ENCODE data around the gene IL1RAP. TPM values are rescaled to one million over a fixed set of nuclear protein-coding genes. Genes with fewer than 3 reads are reported as not detected.
"Not testable (repeated sequence)": the region's sequence is repeated elsewhere in the genome, so short reads cannot be mapped to it uniquely, and the experiment has no call there.

IL1RAP gene
- total RNA-seq, 1 experiment from 2014 or later = 1.6 TPM

GRCh38 chr3:190655933-190656332 lies 142.0 kb downstream of the IL1RAP start:
- no peaks in the 10 kb centered on the region for H3K79me2 ChIP-seq (ENCODE audit: low read length)

GRCh38 chr3:190658106-190658505 lies 144.2 kb downstream of the IL1RAP start:
- no peaks in the 10 kb centered on the region for H4K20me1 ChIP-seq (ENCODE audit: insufficient read depth, low read depth, low read length)
- no peak for DNase-seq
- no peak overlapping the region for H3K27ac ChIP-seq (ENCODE audit: low read length)
- no peak overlapping the region for H3K4me3 ChIP-seq (ENCODE audit: low read length)
- no peaks in the 10 kb centered on the region for H3K4me1 ChIP-seq (ENCODE audit: low read length)
- peaks cover 11% of the 10 kb centered on the region for H3K9me3 ChIP-seq (ENCODE audit: low read length)
- no peaks in the 10 kb centered on the region for H3K36me3 ChIP-seq (ENCODE audit: insufficient read depth, low read length)
- H3K4me2 ChIP-seq (ENCODE audit: low read depth, low read length, poor library complexity, severe bottlenecking) = no peak overlapping the region
- no peak overlapping the region for H3K9ac ChIP-seq (ENCODE audit: low read length)
- H2AFZ ChIP-seq (ENCODE audit: low read length) = no peak overlapping the region
- no peaks in the 10 kb centered on the region for H3K9me2 ChIP-seq (replicated peaks; ENCODE audit: insufficient read depth, low read length)
- H3K79me2 ChIP-seq (ENCODE audit: low read length) = no peaks in the 10 kb centered on the region
- H3K27me3 ChIP-seq (ENCODE audit: low read length) = no peaks in the 10 kb centered on the region

More at GRCh38 chr3:190655933-190656332, 142.0 kb downstream of the IL1RAP start:
- H2AFZ ChIP-seq (ENCODE audit: low read length) = no peak overlapping the region
- H3K9me3 ChIP-seq (ENCODE audit: low read length) = peaks cover 23% of the 10 kb centered on the region
- H3K36me3 ChIP-seq (ENCODE audit: insufficient read depth, low read length) = no peaks in the 10 kb centered on the region
- DNase-seq = no peak
- H3K9me2 ChIP-seq (replicated peaks; ENCODE audit: insufficient read depth, low read length) = no peaks in the 10 kb centered on the region
- no peak overlapping the region for H3K4me3 ChIP-seq (ENCODE audit: low read length)
- no peak overlapping the region for H3K9ac ChIP-seq (ENCODE audit: low read length)
- no peak overlapping the region for H3K27ac ChIP-seq (ENCODE audit: low read length)
- H3K27me3 ChIP-seq (ENCODE audit: low read length) = no peaks in the 10 kb centered on the region
- H4K20me1 ChIP-seq (ENCODE audit: insufficient read depth, low read depth, low read length) = no peaks in the 10 kb centered on the region
- no peaks in the 10 kb centered on the region for H3K4me1 ChIP-seq (ENCODE audit: low read length)
- no peak overlapping the region for H3K4me2 ChIP-seq (ENCODE audit: low read depth, low read length, poor library complexity, severe bottlenecking)

- Histone ChIP-seq H3K27me3 (ENCODE audit: low read length) (no peaks in the 10 kb centered on the region), H3K9ac (ENCODE audit: low read length) (no peak overlapping the region), H3K9me3 (ENCODE audit: low read length) (peaks cover 7% of the 10 kb centered on the region; the same call in 1 of the 2 replicates), H4K20me1 (ENCODE audit: insufficient read depth, low read depth, low read length) (no peaks in the 10 kb centered on the region), H3K36me3 (ENCODE audit: insufficient read depth, low read length) (no peaks in the 10 kb centered on the region), H3K4me2 (ENCODE audit: low read depth, low read length, poor library complexity, severe bottlenecking) (no peak overlapping the region), H3K79me2 (ENCODE audit: low read length) (no peaks in the 10 kb centered on the region), H3K4me3 (ENCODE audit: low read length) (no peak overlapping the region), H3K4me1 (ENCODE audit: low read length) (no peaks in the 10 kb centered on the region), H2AFZ (ENCODE audit: low read length) (no peak overlapping the region), H3K9me2 (replicated peaks; ENCODE audit: insufficient read depth, low read length) (no peaks in the 10 kb centered on the region), H3K27ac (ENCODE audit: low read length) (no peak overlapping the region)
- no peak for DNase-seq
Measured at GRCh38 chr3:190666821-190667220, 152.9 kb downstream of the IL1RAP start.

DNA sequence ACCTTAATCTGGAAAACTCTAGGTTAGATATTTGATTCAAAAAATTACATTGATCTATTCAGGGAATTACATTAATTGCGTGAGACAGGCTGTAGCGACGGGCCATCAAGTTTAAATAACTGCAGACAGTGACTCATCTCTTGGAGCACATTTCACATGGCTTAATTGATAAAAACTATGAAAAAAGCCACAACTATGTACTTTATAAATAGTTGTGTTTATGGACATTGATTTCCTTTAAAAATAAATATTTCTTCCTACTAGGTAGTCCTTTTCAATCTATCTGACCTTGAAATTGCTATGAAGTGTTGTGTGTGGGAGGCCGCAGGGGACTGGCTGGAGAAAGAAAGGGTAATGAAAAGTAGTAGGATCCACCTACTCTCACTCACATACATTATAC lies 157.8 kb downstream of the IL1RAP start:
- no peak overlapping the region for H3K4me3 ChIP-seq (ENCODE audit: low read length)
- H3K4me1 ChIP-seq (ENCODE audit: low read length) = no peaks in the 10 kb centered on the region
- H2AFZ ChIP-seq (ENCODE audit: low read length) = no peak overlapping the region
- no peak overlapping the region for H3K27ac ChIP-seq (ENCODE audit: low read length)
- no peaks in the 10 kb centered on the region for H3K36me3 ChIP-seq (ENCODE audit: insufficient read depth, low read length)
- H4K20me1 ChIP-seq (ENCODE audit: insufficient read depth, low read depth, low read length) = no peaks in the 10 kb centered on the region
- no peak overlapping the region for H3K9ac ChIP-seq (ENCODE audit: low read length)
- no peaks in the 10 kb centered on the region for H3K27me3 ChIP-seq (ENCODE audit: low read length)
- H3K4me2 ChIP-seq (ENCODE audit: low read depth, low read length, poor library complexity, severe bottlenecking) = no peak overlapping the region
- no peaks in the 10 kb centered on the region for H3K9me2 ChIP-seq (replicated peaks; ENCODE audit: insufficient read depth, low read length)
- H3K9me3 ChIP-seq (ENCODE audit: low read length) = peaks cover 5% of the 10 kb centered on the region; the same call in 1 of the 2 replicates
- no peak for DNase-seq
- no peaks in the 10 kb centered on the region for H3K79me2 ChIP-seq (ENCODE audit: low read length)

- no peak overlapping the region for H3K4me3 ChIP-seq (ENCODE audit: low read length)
- H3K4me1 ChIP-seq (ENCODE audit: low read length) = no peaks in the 10 kb centered on the region
- DNase-seq = no peak
- no peak overlapping the region for H3K9ac ChIP-seq (ENCODE audit: low read length)
- H3K9me3 ChIP-seq (ENCODE audit: low read length) = peaks cover 5% of the 10 kb centered on the region; the same call in 1 of the 2 replicates
- H3K4me2 ChIP-seq (ENCODE audit: low read depth, low read length, poor library complexity, severe bottlenecking) = no peak overlapping the region
- H3K36me3 ChIP-seq (ENCODE audit: insufficient read depth, low read length) = no peaks in the 10 kb centered on the region
- no peaks in the 10 kb centered on the region for H4K20me1 ChIP-seq (ENCODE audit: insufficient read depth, low read depth, low read length)
- no peaks in the 10 kb centered on the region for H3K27me3 ChIP-seq (ENCODE audit: low read length)
- H3K79me2 ChIP-seq (ENCODE audit: low read length) = no peaks in the 10 kb centered on the region
- H2AFZ ChIP-seq (ENCODE audit: low read length) = no peak overlapping the region
- H3K9me2 ChIP-seq (replicated peaks; ENCODE audit: insufficient read depth, low read length) = no peaks in the 10 kb centered on the region
- no peak overlapping the region for H3K27ac ChIP-seq (ENCODE audit: low read length)
Measured at GRCh38 chr3:190673148-190673547, 159.3 kb downstream of the IL1RAP start.

- no peaks in the 10 kb centered on the region for H3K79me2 ChIP-seq (ENCODE audit: low read length)
- H2AFZ ChIP-seq (ENCODE audit: low read length) = no peak overlapping the region
- H3K9ac ChIP-seq (ENCODE audit: low read length) = no peak overlapping the region
- peaks cover 10% of the 10 kb centered on the region; the same call in 1 of the 2 replicates for H3K9me3 ChIP-seq (ENCODE audit: low read length)
- no peak overlapping the region for H3K4me3 ChIP-seq (ENCODE audit: low read length)
- no peak overlapping the region for H3K4me2 ChIP-seq (ENCODE audit: low read depth, low read length, poor library complexity, severe bottlenecking)
- DNase-seq = no peak
- H3K27me3 ChIP-seq (ENCODE audit: low read length) = no peaks in the 10 kb centered on the region
- H3K36me3 ChIP-seq (ENCODE audit: insufficient read depth, low read length) = no peaks in the 10 kb centered on the region
- H3K27ac ChIP-seq (ENCODE audit: low read length) = no peak overlapping the region
- H3K9me2 ChIP-seq (replicated peaks; ENCODE audit: insufficient read depth, low read length) = no peaks in the 10 kb centered on the region
- no peaks in the 10 kb centered on the region for H4K20me1 ChIP-seq (ENCODE audit: insufficient read depth, low read depth, low read length)
- no peaks in the 10 kb centered on the region for H3K4me1 ChIP-seq (ENCODE audit: low read length)
Measured at GRCh38 chr3:190676481-190676880, 162.6 kb downstream of the IL1RAP start.

DNA sequence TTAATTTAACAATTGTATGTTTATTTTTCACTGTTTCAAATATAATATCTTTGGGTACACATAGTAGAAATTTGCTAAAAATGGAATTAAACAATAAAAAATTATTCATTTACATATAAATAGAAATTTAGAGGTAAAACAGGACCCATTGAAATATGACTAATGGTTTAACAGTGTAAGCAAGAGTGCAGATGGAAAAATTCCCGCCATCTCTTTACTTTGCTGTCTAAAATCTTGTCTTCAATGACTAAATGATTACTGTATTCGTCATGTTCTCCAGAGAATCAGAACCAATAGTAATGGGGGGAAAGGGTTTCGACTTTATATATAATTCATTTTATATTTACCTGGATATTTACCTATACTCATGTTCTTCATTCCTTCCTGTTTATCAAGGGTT lies 163.1 kb downstream of the IL1RAP start:
- no peak overlapping the region for H3K9ac ChIP-seq (ENCODE audit: low read length)
- H3K9me3 ChIP-seq (ENCODE audit: low read length) = peaks cover 10% of the 10 kb centered on the region; the same call in 1 of the 2 replicates
- H4K20me1 ChIP-seq (ENCODE audit: insufficient read depth, low read depth, low read length) = no peaks in the 10 kb centered on the region
- H3K79me2 ChIP-seq (ENCODE audit: low read length) = no peaks in the 10 kb centered on the region
- DNase-seq = no peak
- H3K36me3 ChIP-seq (ENCODE audit: insufficient read depth, low read length) = no peaks in the 10 kb centered on the region
- no peaks in the 10 kb centered on the region for H3K4me1 ChIP-seq (ENCODE audit: low read length)
- no peak overlapping the region for H3K4me3 ChIP-seq (ENCODE audit: low read length)
- H3K4me2 ChIP-seq (ENCODE audit: low read depth, low read length, poor library complexity, severe bottlenecking) = no peak overlapping the region
- no peak overlapping the region for H3K27ac ChIP-seq (ENCODE audit: low read length)
- H2AFZ ChIP-seq (ENCODE audit: low read length) = no peak overlapping the region
- H3K9me2 ChIP-seq (replicated peaks; ENCODE audit: insufficient read depth, low read length) = no peaks in the 10 kb centered on the region
- no peaks in the 10 kb centered on the region for H3K27me3 ChIP-seq (ENCODE audit: low read length)

DNA sequence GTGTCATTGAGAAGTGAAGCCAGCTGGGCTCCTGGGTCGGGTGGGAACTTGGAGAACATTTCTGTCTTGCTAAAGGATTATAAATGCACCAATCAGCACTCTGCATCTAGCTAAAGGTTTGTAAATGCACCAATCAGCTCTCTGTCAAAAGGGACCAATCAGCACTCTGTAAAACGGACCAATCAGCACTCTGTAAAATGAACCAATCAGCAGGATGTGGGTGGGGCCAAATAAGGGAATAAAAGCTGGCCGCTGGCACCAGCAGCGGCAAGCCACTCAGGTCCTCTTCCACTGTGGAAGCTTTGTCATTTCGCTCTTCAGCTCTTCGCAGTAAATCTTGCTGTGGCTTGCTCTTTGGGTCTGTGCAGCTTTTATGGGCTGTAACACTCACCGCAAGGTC lies 164.0 kb downstream of the IL1RAP start:
- not testable (repeated sequence) for H2AFZ ChIP-seq (ENCODE audit: low read length); H3K27ac ChIP-seq (ENCODE audit: low read length); H3K9me2 ChIP-seq (replicated peaks; ENCODE audit: insufficient read depth, low read length); H3K4me3 ChIP-seq (ENCODE audit: low read length); H3K4me1 ChIP-seq (ENCODE audit: low read length); H4K20me1 ChIP-seq (ENCODE audit: insufficient read depth, low read depth, low read length); H3K9ac ChIP-seq (ENCODE audit: low read length); H3K4me2 ChIP-seq (ENCODE audit: low read depth, low read length, poor library complexity, severe bottlenecking); DNase-seq; H3K27me3 ChIP-seq (ENCODE audit: low read length); H3K36me3 ChIP-seq (ENCODE audit: insufficient read depth, low read length); H3K79me2 ChIP-seq (ENCODE audit: low read length)
- peaks cover 15% of the 10 kb centered on the region for H3K9me3 ChIP-seq (ENCODE audit: low read length)

- no peak overlapping the region for H3K4me3 ChIP-seq (ENCODE audit: low read length)
- no peak overlapping the region for H3K9ac ChIP-seq (ENCODE audit: low read length)
- H3K79me2 ChIP-seq (ENCODE audit: low read length) = no peaks in the 10 kb centered on the region
- no peaks in the 10 kb centered on the region for H3K9me2 ChIP-seq (replicated peaks; ENCODE audit: insufficient read depth, low read length)
- no peak overlapping the region for H3K4me2 ChIP-seq (ENCODE audit: low read depth, low read length, poor library complexity, severe bottlenecking)
- H3K4me1 ChIP-seq (ENCODE audit: low read length) = no peaks in the 10 kb centered on the region
- H3K27me3 ChIP-seq (ENCODE audit: low read length) = no peaks in the 10 kb centered on the region
- no peaks in the 10 kb centered on the region for H3K36me3 ChIP-seq (ENCODE audit: insufficient read depth, low read length)
- DNase-seq = no peak
- H3K9me3 ChIP-seq (ENCODE audit: low read length) = peaks cover 29% of the 10 kb centered on the region
- H4K20me1 ChIP-seq (ENCODE audit: insufficient read depth, low read depth, low read length) = no peaks in the 10 kb centered on the region
- H2AFZ ChIP-seq (ENCODE audit: low read length) = no peak overlapping the region
- no peak overlapping the region for H3K27ac ChIP-seq (ENCODE audit: low read length)
Measured at GRCh38 chr3:190680691-190681090, 166.8 kb downstream of the IL1RAP start.

Data from Karpas-422 (cell line).